Endothelial cell of umbilical vein (primary cell): ENCODE data around the gene GP9. TPM values are rescaled to one million over a fixed set of nuclear protein-coding genes. Genes with fewer than 3 reads are reported as not detected.

Experiments
- BruUV-seq: library from RNA; stranded (reverse); fragments of 400-500 nt; replicated peaks from 2 replicates; lab custom pipeline; 2021; lab: Mats Ljungman, UMichigan
- CTCF ChIA-PET: fragments of 300-600, 350-600 bp; sonication (Branson Sonifier 250); formaldehyde crosslinking; loops from one replicate; lab custom pipeline; 2021; ENCODE audit warnings: antibody characterized with exemption, inconsistent platforms; lab: Charles Lee
- POLR2A ChIA-PET: fragments of 300-600, 350-600 bp; sonication (Branson Sonifier 250); formaldehyde crosslinking; loops from one replicate; lab custom pipeline; 2021; ENCODE audit warnings: antibody characterized with exemption, inconsistent platforms; lab: Charles Lee
- DNase-seq: peaks from one replicate; pipeline ENCODE4 v3.0.0-alpha.2; 2011; ENCODE audit warnings: low read depth, low spot score
- FAIRE-seq: peaks from 2 replicates; lab custom pipeline; 2011; peaks lifted over from hg19 to GRCh38; lab: Jason Lieb, UNC
- H2AFZ ChIP-seq: 2 replicates; pipeline ENCODE4 v1.6.0; 2012; ENCODE audit warnings: low read depth, low read length, control low read depth, inconsistent platforms
- H3K27ac ChIP-seq: 2 replicates; pipeline ENCODE4 v1.5.1; 2011; ENCODE audit warnings: low read depth, mild to moderate bottlenecking, control low read depth, low read length, moderate library complexity; ENCODE audit not compliant: insufficient read depth
- H3K27me3 ChIP-seq, 2 experiments: 2 replicates each; pipeline versions ENCODE4 v1.6.0 to v1.6.1; 2011; ENCODE audit warnings: low read length in 2 of 2, mixed read lengths in 1 of 2; ENCODE audit not compliant: control insufficient read depth in 2 of 2, insufficient read depth in 2 of 2
- H3K36me3 ChIP-seq, 2 experiments: 2 replicates in 1 of 2; 3 replicates in 1 of 2; pipeline ENCODE4 v1.5.1; 2011; ENCODE audit warnings: low read length in 2 of 2, mild to moderate bottlenecking in 1 of 2, moderate library complexity in 1 of 2; ENCODE audit not compliant: control insufficient read depth in 2 of 2, insufficient read depth in 2 of 2; ENCODE audit errors: extremely low read depth in 1 of 2
- H3K4me1 ChIP-seq: 3 replicates; pipeline ENCODE4 v1.5.1; 2011; ENCODE audit warnings: mild to moderate bottlenecking, low read length; ENCODE audit not compliant: control insufficient read depth, insufficient read depth; ENCODE audit errors: extremely low read depth
- H3K4me2 ChIP-seq: 2 replicates; pipeline ENCODE4 v1.6.1; 2011; ENCODE audit warnings: low read length, control low read depth, mixed read lengths; ENCODE audit not compliant: insufficient read depth
- H3K4me3 ChIP-seq, 3 experiments: fragments of 200-600 bp in 1 of 3; sonication (generic), shearing (Covaris generic) in 1 of 3; replicated peaks in 1 of 3; 2 replicates each; pipeline ENCODE4 v1.5.1; 2011 to 2016; ENCODE audit warnings: control low read depth in 3 of 3, low read length in 3 of 3, mild to moderate bottlenecking in 2 of 3, inconsistent platforms in 1 of 3, low read depth in 1 of 3, moderate library complexity in 1 of 3; ENCODE audit not compliant: insufficient read depth in 1 of 3
- H3K79me2 ChIP-seq: 2 replicates; pipeline ENCODE4 v1.6.0; 2012; ENCODE audit warnings: low read length, inconsistent platforms; ENCODE audit not compliant: control insufficient read depth, insufficient read depth
- H3K9ac ChIP-seq: replicated peaks from 2 replicates; pipeline ENCODE3; 2011; ENCODE audit warnings: low read length, control low read depth; ENCODE audit not compliant: insufficient read depth; ENCODE audit errors: extremely low read depth
- H3K9me1 ChIP-seq: replicated peaks from 3 replicates; pipeline ENCODE4 v1.6.0; 2011; ENCODE audit warnings: mild to moderate bottlenecking, low read length; ENCODE audit not compliant: control insufficient read depth, insufficient read depth; ENCODE audit errors: extremely low read depth
- H3K9me3 ChIP-seq: replicated peaks from 2 replicates; pipeline ENCODE4 v1.5.1; 2012; ENCODE audit warnings: low read length, inconsistent platforms; ENCODE audit not compliant: control insufficient read depth, insufficient read depth
- H4K20me1 ChIP-seq: replicated peaks from 2 replicates; pipeline ENCODE3; 2011; ENCODE audit warnings: mild to moderate bottlenecking, low read length; ENCODE audit not compliant: control insufficient read depth, insufficient read depth; ENCODE audit errors: extremely low read depth
- EZH2 ChIP-seq: IDR thresholded peaks from 2 replicates; pipeline ENCODE4 v1.6.1; 2012; ENCODE audit warnings: borderline replicate concordance, low read depth, mild to moderate bottlenecking, moderate library complexity, low read length, inconsistent platforms; ENCODE audit not compliant: severe bottlenecking
- FOS ChIP-seq: IDR thresholded peaks from 2 replicates; pipeline ENCODE4 v1.6.1; 2011; ENCODE audit warnings: mild to moderate bottlenecking, low read length, moderate library complexity, borderline replicate concordance; ENCODE audit not compliant: insufficient read depth
- GATA2 ChIP-seq: IDR thresholded peaks from 2 replicates; pipeline ENCODE4 v1.7.0; 2011; ENCODE audit warnings: low read depth, mild to moderate bottlenecking, moderate library complexity, mixed read lengths, low read length; ENCODE audit not compliant: insufficient read length, insufficient read depth
- JUN ChIP-seq: IDR thresholded peaks from 2 replicates; pipeline ENCODE4 v1.6.1; 2011; ENCODE audit warnings: borderline replicate concordance, low read depth; ENCODE audit not compliant: insufficient read length, insufficient read depth
- MAX ChIP-seq: IDR thresholded peaks from 2 replicates; pipeline ENCODE4 v1.6.1; 2011; ENCODE audit not compliant: insufficient read depth, insufficient read length
- MYC ChIP-seq: IDR thresholded peaks from one replicate; pipeline ENCODE4 v1.6.1; 2011; ENCODE audit warnings: mild to moderate bottlenecking, low read depth, low read length
- POLR2A ChIP-seq: IDR thresholded peaks from 2 replicates; pipeline ENCODE4 v1.6.1; 2012; ENCODE audit warnings: low read depth, mild to moderate bottlenecking, control low read depth, low read length
- POLR2AphosphoS5 ChIP-seq: IDR thresholded peaks from 2 replicates; pipeline ENCODE4 v1.6.1; 2012; ENCODE audit warnings: low read depth, mild to moderate bottlenecking, control low read depth, low read length, moderate library complexity; ENCODE audit not compliant: insufficient read depth
- dilution Hi-C: fragments of 300-500 bp; cut with MboI; formaldehyde crosslinking; loops from one replicate; pipeline ENCODE4 v1.15.0; 2019; ENCODE audit warnings: low sequenced_read_pairs; ENCODE audit not compliant: extremely low pct_ligation_motif_present
- intact Hi-C: fragments of 100-400 bp; cut with micrococcal nuclease; formaldehyde crosslinking; loops from one replicate; pipeline ENCODE4 v1.10.0; 2022
- polyA plus RNA-seq, 4 experiments: library from polyadenylated mRNA; depleted of rRNA in 3 of 4; stranded (reverse) in 3 of 4; unstranded in 1 of 4; fragments of >200 nt; gene quantifications; 2 replicates each; pipeline versions ENCODE4 v1.2.1 to v1.2.3, GENCODE V29; 2011 to 2012; ENCODE audit warnings: missing spikeins in 1 of 4
- total RNA-seq: library from RNA; stranded (reverse); gene quantifications from 2 replicates; pipeline ENCODE4 v1.2.3, GENCODE V29; 2021
- TF ChIP-seq, protein P1 (sequence below), 2 donors: IDR thresholded peaks; 1 replicate in 1 of 2; 2 replicates in 1 of 2; pipeline ENCODE4 v1.5.1; 2011; ENCODE audit warnings: low read length in 2 of 2, mild to moderate bottlenecking in 2 of 2, moderate library complexity in 2 of 2, control low read depth in 1 of 2, inconsistent platforms in 1 of 2, low read depth in 1 of 2; ENCODE audit not compliant: insufficient read depth in 1 of 2; ENCODE audit errors: extremely low read depth in 1 of 2

The GP9 gene
- total and polyA plus RNA-seq, 2 donors (not counting 3 experiments of a cell fraction or from before 2014, with no cell fraction given), result not detected

GRCh38 chr3:129037093-129037419 lies 23.5 kb upstream of the GP9 start:
- no TSS peak for BruUV-seq
- H3K9me1 ChIP-seq, result no peaks in the 10 kb centered on the region
- H3K27ac ChIP-seq, result no peak overlapping the region
- no peak overlapping the region for H2AFZ ChIP-seq
- intact Hi-C loops, result no loop called here
- H3K4me1 ChIP-seq, result no peaks in the 10 kb centered on the region
- TF ChIP-seq EZH2, result no peak
- no peak for TF ChIP-seq FOS
- TF ChIP-seq MYC, result no peak
- no peak for TF ChIP-seq MAX
- no peak for TF ChIP-seq JUN
- TF ChIP-seq, protein P1, sequence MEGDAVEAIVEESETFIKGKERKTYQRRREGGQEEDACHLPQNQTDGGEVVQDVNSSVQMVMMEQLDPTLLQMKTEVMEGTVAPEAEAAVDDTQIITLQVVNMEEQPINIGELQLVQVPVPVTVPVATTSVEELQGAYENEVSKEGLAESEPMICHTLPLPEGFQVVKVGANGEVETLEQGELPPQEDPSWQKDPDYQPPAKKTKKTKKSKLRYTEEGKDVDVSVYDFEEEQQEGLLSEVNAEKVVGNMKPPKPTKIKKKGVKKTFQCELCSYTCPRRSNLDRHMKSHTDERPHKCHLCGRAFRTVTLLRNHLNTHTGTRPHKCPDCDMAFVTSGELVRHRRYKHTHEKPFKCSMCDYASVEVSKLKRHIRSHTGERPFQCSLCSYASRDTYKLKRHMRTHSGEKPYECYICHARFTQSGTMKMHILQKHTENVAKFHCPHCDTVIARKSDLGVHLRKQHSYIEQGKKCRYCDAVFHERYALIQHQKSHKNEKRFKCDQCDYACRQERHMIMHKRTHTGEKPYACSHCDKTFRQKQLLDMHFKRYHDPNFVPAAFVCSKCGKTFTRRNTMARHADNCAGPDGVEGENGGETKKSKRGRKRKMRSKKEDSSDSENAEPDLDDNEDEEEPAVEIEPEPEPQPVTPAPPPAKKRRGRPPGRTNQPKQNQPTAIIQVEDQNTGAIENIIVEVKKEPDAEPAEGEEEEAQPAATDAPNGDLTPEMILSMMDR (IDR thresholded peaks at IDR 0.05; ENCODE audit: extremely low read depth in 1 of 2, insufficient read depth in 1 of 2, low read depth in 1 of 2, low read length in 2 of 2), result no peak
- no peak for TF ChIP-seq POLR2AphosphoS5
- TF ChIP-seq GATA2, result no peak
- TF ChIP-seq POLR2A, result no peak
- ChIA-PET POLR2A (no interaction called here), CTCF (interaction anchor here (1.1 to 1.5 kb wide), 5 partner anchors 10 to 67 kb away, joined by 3 to 11 read pairs (median 4); no protein-coding TSS in a partner anchor)
- H4K20me1 ChIP-seq, result no peaks in the 10 kb centered on the region
- FAIRE-seq (no peak), DNase-seq (no peak)
- H3K79me2 ChIP-seq, result no peaks in the 10 kb centered on the region
- no peaks in the 10 kb centered on the region for H3K27me3 ChIP-seq
- H3K4me2 ChIP-seq, result no peak overlapping the region
- no peaks in the 10 kb centered on the region for H3K36me3 ChIP-seq
- dilution Hi-C loops, result no loop called here
- H3K4me3 ChIP-seq, result no peak overlapping the region
- H3K9me3 ChIP-seq, result no peaks in the 10 kb centered on the region
- no peak overlapping the region for H3K9ac ChIP-seq
